Sigmoid colon (tissue), 4 donors: ENCODE data around the gene RAD17.

Experiments used
- EP300 ChIP-seq, 4 donors: sonication (generic); formaldehyde crosslinking; IDR thresholded peaks; one replicate each; pipeline ENCODE4 v1.6.1; 2017; ENCODE audit warnings: antibody characterized with exemption in 4 of 4
- POLR2A ChIP-seq, 2 donors: fragments of 450-650 bp; IDR thresholded peaks; one replicate each; pipeline ENCODE4 v1.6.1; 2016; ENCODE audit warnings: antibody characterized with exemption in 2 of 2, mild to moderate bottlenecking in 2 of 2, moderate library complexity in 2 of 2

GRCh38 chr5:69416180-69416579 lies 46.6 kb downstream of the RAD17 start:
- TF ChIP-seq POLR2A (IDR thresholded peaks at IDR 0.05) (no peak), EP300 (IDR thresholded peaks at IDR 0.05) (no peak)
